Measurements from ENCODE around the gene SGTA.

The SGTA gene

DNA sequence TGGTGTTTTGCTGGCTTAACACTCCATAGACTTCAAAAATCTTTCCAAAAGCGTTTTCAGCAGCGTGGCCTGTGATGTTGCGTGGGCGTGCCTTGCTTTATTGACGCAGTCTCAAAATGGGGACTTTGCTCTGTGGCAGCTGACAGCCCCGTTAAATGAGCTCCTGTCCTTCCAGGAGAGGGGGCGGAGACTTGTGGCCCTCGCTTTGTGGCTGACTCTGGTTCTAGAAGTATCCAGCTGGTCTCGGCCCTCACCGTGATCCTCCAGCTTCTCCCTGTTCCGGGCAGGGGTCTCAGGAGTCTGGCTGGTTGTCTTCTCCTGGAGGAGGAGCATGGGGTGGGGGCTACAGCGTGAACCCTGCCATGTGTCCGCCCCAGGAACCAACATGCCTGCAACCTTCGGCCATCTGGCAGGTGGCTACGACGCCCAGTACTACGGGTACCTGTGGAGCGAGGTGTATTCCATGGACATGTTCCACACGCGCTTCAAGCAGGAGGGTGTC lies 28.2 kb upstream of the SGTA start:
- no peak overlapping the region for H3K27ac ChIP-seq
- in situ Hi-C loops (cut with HindIII; ENCODE audit: low pct_ligation_motif_present, low sequenced_read_pairs): no loop called here
- H3K36me3 ChIP-seq (replicated peaks): peaks cover 49% of the 10 kb centered on the region
- no peak overlapping the region for H3K4me3 ChIP-seq (ENCODE audit: low read depth, low read length)
- no peaks in the 10 kb centered on the region for H3K27me3 ChIP-seq (replicated peaks)
- no peak for DNase-seq
- TF ChIP-seq, protein P1, sequence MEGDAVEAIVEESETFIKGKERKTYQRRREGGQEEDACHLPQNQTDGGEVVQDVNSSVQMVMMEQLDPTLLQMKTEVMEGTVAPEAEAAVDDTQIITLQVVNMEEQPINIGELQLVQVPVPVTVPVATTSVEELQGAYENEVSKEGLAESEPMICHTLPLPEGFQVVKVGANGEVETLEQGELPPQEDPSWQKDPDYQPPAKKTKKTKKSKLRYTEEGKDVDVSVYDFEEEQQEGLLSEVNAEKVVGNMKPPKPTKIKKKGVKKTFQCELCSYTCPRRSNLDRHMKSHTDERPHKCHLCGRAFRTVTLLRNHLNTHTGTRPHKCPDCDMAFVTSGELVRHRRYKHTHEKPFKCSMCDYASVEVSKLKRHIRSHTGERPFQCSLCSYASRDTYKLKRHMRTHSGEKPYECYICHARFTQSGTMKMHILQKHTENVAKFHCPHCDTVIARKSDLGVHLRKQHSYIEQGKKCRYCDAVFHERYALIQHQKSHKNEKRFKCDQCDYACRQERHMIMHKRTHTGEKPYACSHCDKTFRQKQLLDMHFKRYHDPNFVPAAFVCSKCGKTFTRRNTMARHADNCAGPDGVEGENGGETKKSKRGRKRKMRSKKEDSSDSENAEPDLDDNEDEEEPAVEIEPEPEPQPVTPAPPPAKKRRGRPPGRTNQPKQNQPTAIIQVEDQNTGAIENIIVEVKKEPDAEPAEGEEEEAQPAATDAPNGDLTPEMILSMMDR (IDR thresholded peaks at IDR 0.05; ENCODE audit: low read depth, low read length, missing control alignments): no peak

- H3K27me3 ChIP-seq (replicated peaks): no peaks in the 10 kb centered on the region
- in situ Hi-C loops (cut with HindIII; ENCODE audit: low pct_ligation_motif_present, low sequenced_read_pairs): no loop called here
- peaks cover 54% of the 10 kb centered on the region for H3K36me3 ChIP-seq (replicated peaks)
- no peak overlapping the region for H3K27ac ChIP-seq
- TF ChIP-seq, protein P1 (IDR thresholded peaks at IDR 0.05; ENCODE audit: low read depth, low read length, missing control alignments): no peak
- no peak for DNase-seq
- no peak overlapping the region for H3K4me3 ChIP-seq (ENCODE audit: low read depth, low read length)
These were observed 27.3 kb upstream of the SGTA start for GRCh38 chr19:2810141-2811091.

GRCh38 chr19:2809387-2810140 lies 26.5 kb upstream of the SGTA start:
- Histone ChIP-seq H3K27ac (no peak overlapping the region), H3K4me3 (ENCODE audit: low read depth, low read length) (no peak overlapping the region), H3K27me3 (replicated peaks) (no peaks in the 10 kb centered on the region), H3K36me3 (replicated peaks) (peaks cover 58% of the 10 kb centered on the region)
- DNase-seq: no peak
- TF ChIP-seq, protein P1 (IDR thresholded peaks at IDR 0.05; ENCODE audit: low read depth, low read length, missing control alignments): no peak
- in situ Hi-C loops (cut with HindIII; ENCODE audit: low pct_ligation_motif_present, low sequenced_read_pairs): no loop called here

GRCh38 chr19:2808129-2808941 lies 25.3 kb upstream of the SGTA start:
- Histone ChIP-seq H3K27me3 (replicated peaks) (no peaks in the 10 kb centered on the region), H3K27ac (no peak overlapping the region), H3K4me3 (ENCODE audit: low read depth, low read length) (no peak overlapping the region), H3K36me3 (replicated peaks) (peaks cover 54% of the 10 kb centered on the region)
- DNase-seq: no peak
- TF ChIP-seq, protein P1 (IDR thresholded peaks at IDR 0.05; ENCODE audit: low read depth, low read length, missing control alignments): no peak
- in situ Hi-C loops (cut with HindIII; ENCODE audit: low pct_ligation_motif_present, low sequenced_read_pairs): no loop called here

DNA sequence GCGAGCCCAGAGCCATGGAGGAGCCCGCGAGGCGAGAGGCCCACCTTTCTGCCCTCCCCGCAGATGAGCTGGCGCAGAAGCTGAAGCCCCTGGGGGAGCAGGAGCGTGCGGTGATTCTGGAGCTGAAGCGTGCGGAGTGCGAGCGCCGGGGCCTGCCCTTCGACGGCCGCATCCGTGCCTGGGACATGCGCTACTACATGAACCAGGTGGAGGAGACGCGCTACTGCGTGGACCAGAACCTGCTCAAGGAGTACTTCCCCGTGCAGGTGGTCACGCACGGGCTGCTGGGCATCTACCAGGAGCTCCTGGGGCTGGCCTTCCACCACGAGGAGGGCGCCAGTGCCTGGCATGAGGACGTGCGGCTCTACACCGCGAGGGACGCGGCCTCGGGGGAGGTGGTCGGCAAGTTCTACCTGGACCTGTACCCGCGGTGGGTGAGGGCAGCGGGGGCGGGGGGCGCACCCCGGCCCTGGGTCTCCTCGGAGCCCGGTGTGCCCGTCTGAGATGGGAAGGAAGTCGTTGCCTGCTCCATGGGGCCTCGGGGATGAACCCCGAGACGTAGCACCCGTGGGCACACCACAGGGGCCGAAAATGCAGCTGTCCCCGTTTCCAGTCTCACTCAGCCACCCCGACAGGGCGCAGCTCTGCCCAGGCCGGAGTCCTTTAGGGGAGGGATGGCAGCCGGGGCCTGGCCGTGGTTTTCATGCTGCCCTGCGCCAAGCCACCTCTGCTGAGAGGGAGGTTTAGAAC lies 24.5 kb upstream of the SGTA start:
- Histone ChIP-seq H3K4me3 (ENCODE audit: low read depth, low read length) (no peak overlapping the region), H3K27me3 (replicated peaks) (no peaks in the 10 kb centered on the region), H3K36me3 (replicated peaks) (peaks cover 53% of the 10 kb centered on the region), H3K27ac (no peak overlapping the region)
- TF ChIP-seq, protein P1 (IDR thresholded peaks at IDR 0.05; ENCODE audit: low read depth, low read length, missing control alignments): no peak
- in situ Hi-C loops (cut with HindIII; ENCODE audit: low pct_ligation_motif_present, low sequenced_read_pairs): no loop called here
- no peak for DNase-seq

All from brain microvascular endothelial cell (primary cell).